Osteoblast (primary cell): ENCODE results near the gene GANC. TPM values are rescaled to one million over a fixed set of nuclear protein-coding genes. Genes with fewer than 3 reads are reported as not detected.

Source experiments
- DNase-seq: peaks from one replicate; pipeline ENCODE4 v3.0.0; 2011; ENCODE audit warnings: low spot score, mixed read lengths; ENCODE audit not compliant: insufficient read length; ENCODE audit errors: missing footprints
- H2AFZ ChIP-seq: 2 replicates; pipeline ENCODE4 v1.6.0; 2011; ENCODE audit warnings: mild to moderate bottlenecking, low read length
- H3K27ac ChIP-seq: 2 replicates; pipeline ENCODE4 v1.5.1; 2011; ENCODE audit warnings: mild to moderate bottlenecking, low read depth, low read length, moderate library complexity
- H3K27me3 ChIP-seq: 2 replicates; pipeline ENCODE4 v1.6.0; 2012; ENCODE audit warnings: mild to moderate bottlenecking, control low read depth, inconsistent platforms, low read length, moderate library complexity; ENCODE audit not compliant: insufficient read depth
- H3K36me3 ChIP-seq: 2 replicates; pipeline ENCODE4 v1.5.1; 2011; ENCODE audit warnings: mild to moderate bottlenecking, low read length, control low read depth, moderate library complexity; ENCODE audit not compliant: insufficient read depth
- H3K4me1 ChIP-seq: 2 replicates; pipeline ENCODE4 v1.5.1; 2011; ENCODE audit warnings: mild to moderate bottlenecking, low read length, control low read depth, moderate library complexity; ENCODE audit not compliant: insufficient read depth
- H3K4me2 ChIP-seq: 2 replicates; pipeline ENCODE4 v1.6.0; 2011; ENCODE audit warnings: mild to moderate bottlenecking, low read length; ENCODE audit not compliant: insufficient read depth
- H3K4me3 ChIP-seq: fragments of 200-600 bp; sonication (generic); 3 replicates; pipeline ENCODE4 v1.5.1; 2012; ENCODE audit warnings: mild to moderate bottlenecking, low read length, inconsistent platforms; ENCODE audit not compliant: insufficient read depth
- H3K79me2 ChIP-seq: 2 replicates; pipeline ENCODE4 v1.6.0; 2012; ENCODE audit warnings: mild to moderate bottlenecking, low read length, control low read depth, inconsistent platforms; ENCODE audit not compliant: insufficient read depth
- H3K9me3 ChIP-seq: 2 replicates; pipeline ENCODE4 v1.5.1; 2011; ENCODE audit warnings: low read depth, low read length, control low read depth
- H4K20me1 ChIP-seq: 2 replicates; pipeline ENCODE4 v1.6.0; 2012; ENCODE audit warnings: mild to moderate bottlenecking, low read length, control low read depth; ENCODE audit not compliant: insufficient read depth
- CTCF ChIP-seq: IDR thresholded peaks from 2 replicates; pipeline ENCODE4 v1.5.1; 2011; ENCODE audit warnings: mild to moderate bottlenecking, low read depth, low read length, moderate library complexity; ENCODE audit errors: extremely low read depth
- total RNA-seq: library from RNA; depleted of rRNA; stranded (reverse); fragments of >200 nt; gene quantifications from 2 replicates; pipeline ENCODE4 v1.2.3, GENCODE V29; 2012

Gene GANC
- total RNA-seq, 1 donor: 21.0 TPM

- DNase-seq: no peak
- Histone ChIP-seq H3K79me2 (no peaks in the 10 kb centered on the region), H3K4me2 (no peak overlapping the region), H4K20me1 (no peaks in the 10 kb centered on the region), H2AFZ (no peak overlapping the region), H3K4me1 (peaks cover 6% of the 10 kb centered on the region), H3K36me3 (no peaks in the 10 kb centered on the region), H3K27ac (no peak overlapping the region), H3K4me3 (no peak overlapping the region), H3K9me3 (no peaks in the 10 kb centered on the region), H3K27me3 (no peaks in the 10 kb centered on the region)
- no peak for TF ChIP-seq CTCF
Measured at GRCh38 chr15:42384597-42384996, 111.6 kb downstream of the GANC start.

- Histone ChIP-seq H3K27ac (no peak overlapping the region), H4K20me1 (no peaks in the 10 kb centered on the region), H2AFZ (no peak overlapping the region), H3K9me3 (no peaks in the 10 kb centered on the region), H3K4me3 (no peak overlapping the region), H3K4me2 (no peak overlapping the region), H3K36me3 (no peaks in the 10 kb centered on the region), H3K4me1 (peaks cover 6% of the 10 kb centered on the region), H3K27me3 (no peaks in the 10 kb centered on the region), H3K79me2 (no peaks in the 10 kb centered on the region)
- peak; percentile 76 for DNase-seq
- peak; percentile 81 for TF ChIP-seq CTCF
Measured at GRCh38 chr15:42385206-42385979, 112.4 kb downstream of the GANC start.

GRCh38 chr15:42385980-42386700 is 113.1 kb downstream of the GANC start:
- no peak overlapping the region for H3K4me3 ChIP-seq
- H3K27ac ChIP-seq: no peak overlapping the region
- no peaks in the 10 kb centered on the region for H3K79me2 ChIP-seq
- peaks cover 6% of the 10 kb centered on the region for H3K4me1 ChIP-seq
- TF ChIP-seq CTCF: no peak
- no peaks in the 10 kb centered on the region for H3K27me3 ChIP-seq
- no peaks in the 10 kb centered on the region for H3K9me3 ChIP-seq
- no peaks in the 10 kb centered on the region for H3K36me3 ChIP-seq
- no peak overlapping the region for H3K4me2 ChIP-seq
- no peak overlapping the region for H2AFZ ChIP-seq
- DNase-seq: no peak
- H4K20me1 ChIP-seq: no peaks in the 10 kb centered on the region

GRCh38 chr15:42387603-42388002 is 114.6 kb downstream of the GANC start:
- Histone ChIP-seq H3K4me3 (no peak overlapping the region), H3K4me1 (peaks cover 6% of the 10 kb centered on the region), H3K9me3 (no peaks in the 10 kb centered on the region), H3K36me3 (no peaks in the 10 kb centered on the region), H4K20me1 (no peaks in the 10 kb centered on the region), H2AFZ (peak overlapping the region; percentile 29), H3K79me2 (no peaks in the 10 kb centered on the region), H3K4me2 (no peak overlapping the region), H3K27me3 (no peaks in the 10 kb centered on the region), H3K27ac (no peak overlapping the region)
- TF ChIP-seq CTCF: no peak
- DNase-seq: no peak
